H9 (cell line): ENCODE results near the gene CYFIP1. TPM values are rescaled to one million over a fixed set of nuclear protein-coding genes. Genes with fewer than 3 reads are reported as not detected.

Source experiments
- DNase-seq: peaks from one replicate; pipeline ENCODE4 v3.0.0-alpha.2; 2017
- H2AFZ ChIP-seq: one replicate; pipeline ENCODE4 v1.6.1; 2013; ENCODE audit warnings: mild to moderate bottlenecking, low read length, control low read depth, moderate library complexity
- H2AK5ac ChIP-seq: 2 replicates; pipeline ENCODE4 v1.6.1; 2013; ENCODE audit warnings: low read length, control low read depth, mixed read lengths; ENCODE audit not compliant: insufficient read length
- H2BK120ac ChIP-seq: one replicate; pipeline ENCODE4 v1.6.1; 2013; ENCODE audit warnings: low read depth, mild to moderate bottlenecking, low read length, control low read depth, inconsistent platforms; ENCODE audit not compliant: poor library complexity, severe bottlenecking
- H2BK12ac ChIP-seq: 2 replicates; pipeline ENCODE4 v1.6.1; 2013; ENCODE audit warnings: low read length, control low read depth, mixed read lengths, low read depth; ENCODE audit not compliant: insufficient read length
- H2BK15ac ChIP-seq: 2 replicates; pipeline ENCODE4 v1.6.1; 2013; ENCODE audit warnings: low read depth, low read length, control low read depth
- H2BK20ac ChIP-seq: one replicate; pipeline ENCODE4 v1.6.1; 2013; ENCODE audit warnings: low read depth, mild to moderate bottlenecking, low read length, control low read depth, inconsistent platforms; ENCODE audit not compliant: poor library complexity, severe bottlenecking
- H2BK5ac ChIP-seq: 2 replicates; pipeline ENCODE4 v1.6.1; 2013; ENCODE audit warnings: low read length, control low read depth, mixed read lengths; ENCODE audit not compliant: insufficient read length
- H3K14ac ChIP-seq: 2 replicates; pipeline ENCODE4 v1.6.1; 2013; ENCODE audit warnings: low read length, control low read depth; ENCODE audit not compliant: insufficient read depth
- H3K18ac ChIP-seq: 2 replicates; pipeline ENCODE4 v1.6.1; 2013; ENCODE audit warnings: low read depth, mild to moderate bottlenecking, mixed read lengths, low read length, control low read depth; ENCODE audit not compliant: insufficient read length
- H3K23ac ChIP-seq: 2 replicates; pipeline ENCODE4 v1.6.1; 2013; ENCODE audit warnings: low read length, control low read depth, mixed read lengths, low read depth; ENCODE audit not compliant: insufficient read length
- H3K23me2 ChIP-seq: 2 replicates; pipeline ENCODE4 v1.6.1; 2013; ENCODE audit warnings: low read depth, mild to moderate bottlenecking, mixed read lengths, low read length, control low read depth; ENCODE audit not compliant: insufficient read length, poor library complexity, severe bottlenecking
- H3K27ac ChIP-seq: 2 replicates; pipeline ENCODE4 v1.5.1; 2013; ENCODE audit warnings: low read length, control low read depth, mixed read lengths, low read depth; ENCODE audit not compliant: insufficient read length
- H3K27me3 ChIP-seq: 2 replicates; pipeline ENCODE4 v1.6.1; 2013; ENCODE audit warnings: low read length, control low read depth, inconsistent platforms; ENCODE audit not compliant: insufficient read depth
- H3K4ac ChIP-seq: 2 replicates; pipeline ENCODE4 v1.6.1; 2013; ENCODE audit warnings: low read depth, mild to moderate bottlenecking, control low read depth, inconsistent platforms, low read length, moderate library complexity
- H3K4me1 ChIP-seq: 2 replicates; pipeline ENCODE4 v1.6.1; 2013; ENCODE audit warnings: low read length, control low read depth, inconsistent platforms; ENCODE audit not compliant: insufficient read depth
- H3K4me2 ChIP-seq: 2 replicates; pipeline ENCODE4 v1.6.1; 2013; ENCODE audit warnings: low read length, control low read depth, mixed read lengths; ENCODE audit not compliant: insufficient read length, insufficient read depth
- H3K56ac ChIP-seq: 2 replicates; pipeline ENCODE4 v1.6.1; 2013; ENCODE audit warnings: low read depth, mild to moderate bottlenecking, mixed read lengths, low read length, control low read depth; ENCODE audit not compliant: insufficient read length
- H3K79me1 ChIP-seq: 2 replicates; pipeline ENCODE4 v1.6.1; 2013; ENCODE audit warnings: low read depth, mild to moderate bottlenecking, moderate library complexity, low read length, control low read depth, inconsistent platforms; ENCODE audit not compliant: insufficient read depth, poor library complexity, severe bottlenecking
- H3K79me2 ChIP-seq: 2 replicates; pipeline ENCODE4 v1.6.1; 2013; ENCODE audit warnings: low read length, control low read depth, inconsistent platforms; ENCODE audit not compliant: insufficient read depth
- H3K9ac ChIP-seq: 2 replicates; pipeline ENCODE4 v1.6.1; 2013; ENCODE audit warnings: low read length, control low read depth, mixed read lengths; ENCODE audit not compliant: insufficient read length; ENCODE audit errors: extremely low read depth
- H3K9me3 ChIP-seq: one replicate; pipeline ENCODE4 v1.6.1; 2013; ENCODE audit warnings: low read depth, low read length, inconsistent platforms; ENCODE audit not compliant: control insufficient read depth
- H3T11ph ChIP-seq: one replicate; pipeline ENCODE4 v1.6.1; 2013; ENCODE audit warnings: mild to moderate bottlenecking, low read length, control low read depth, inconsistent platforms
- H4K20me1 ChIP-seq: one replicate; pipeline ENCODE4 v1.6.1; 2013; ENCODE audit not compliant: control insufficient read depth, insufficient read length, insufficient read depth
- H4K5ac ChIP-seq: 2 replicates; pipeline ENCODE4 v1.6.1; 2013; ENCODE audit warnings: low read depth, mild to moderate bottlenecking, mixed read lengths, low read length, control low read depth; ENCODE audit not compliant: insufficient read length
- H4K8ac ChIP-seq: replicated peaks from 2 replicates; pipeline ENCODE4 v1.6.1; 2013; ENCODE audit warnings: low read length, control low read depth, mixed read lengths, low read depth; ENCODE audit not compliant: insufficient read length
- H4K91ac ChIP-seq: 2 replicates; pipeline ENCODE4 v1.6.1; 2013; ENCODE audit warnings: low read depth, mild to moderate bottlenecking, moderate library complexity, mixed read lengths, low read length, control low read depth; ENCODE audit not compliant: insufficient read length
- H3K27ac Mint-ChIP-seq, 3 experiments: 2 replicates in 2 of 3; 3 replicates in 1 of 3; pipeline ENCODE4 v1.8.0; 2020 to 2021; ENCODE audit warnings: mixed read lengths in 3 of 3, mild to moderate bottlenecking in 1 of 3, moderate library complexity in 1 of 3
- H3K27me3 Mint-ChIP-seq: 2 replicates; pipeline ENCODE4 v1.8.0; 2021; ENCODE audit warnings: low read depth, mild to moderate bottlenecking, moderate library complexity, mixed read lengths
- H3K36me3 Mint-ChIP-seq, 3 experiments: 2 replicates in 2 of 3; 3 replicates in 1 of 3; pipeline ENCODE4 v1.8.0; 2020 to 2021; ENCODE audit warnings: low read depth in 3 of 3, mixed read lengths in 3 of 3; ENCODE audit not compliant: insufficient read depth in 1 of 3
- H3K4me1 Mint-ChIP-seq, 2 experiments: 2 replicates each; pipeline ENCODE4 v1.8.0; 2020; ENCODE audit warnings: mixed read lengths in 2 of 2
- H3K4me3 Mint-ChIP-seq, 2 experiments: 2 replicates in 1 of 2; 3 replicates in 1 of 2; pipeline ENCODE4 v1.8.0; 2020 to 2021; ENCODE audit warnings: mild to moderate bottlenecking in 2 of 2, mixed read lengths in 2 of 2, moderate library complexity in 1 of 2
- H3K9me3 Mint-ChIP-seq, 2 experiments: 2 replicates in 1 of 2; 3 replicates in 1 of 2; pipeline ENCODE4 v1.8.0; 2020; ENCODE audit warnings: mild to moderate bottlenecking in 2 of 2, mixed read lengths in 2 of 2, moderate library complexity in 1 of 2
- CTCF ChIP-seq: fragments of 200-600 bp; sonication (generic); conservative IDR thresholded peaks from 3 replicates; pipeline ENCODE4 v1.8.0; 2021; ENCODE audit warnings: antibody characterized with exemption, mild to moderate bottlenecking
- WGBS: extraction: QIAGEN DNeasy Blood & Tissue Kit; methylation state at CpG from one replicate; pipeline ENCODE4 v1.1.7; 2013; ENCODE audit warnings: missing lambda C conversion rate, low lambda C conversion rate, mixed read lengths; ENCODE audit not compliant: insufficient read length; ENCODE audit errors: extremely low coverage; 5-methylcytosine and 5-hydroxymethylcytosine counted together
- total RNA-seq: library from RNA; stranded (reverse); gene quantifications from 2 replicates; pipeline ENCODE4 v1.2.1, GENCODE V29; 2021

Gene CYFIP1
- total RNA-seq, 1 experiment from 2014 or later: 71.2 TPM

- no peak overlapping the region for H3K14ac ChIP-seq
- Mint-ChIP-seq H3K36me3 (peaks cover 45 to 61% (median 52%) of the 10 kb centered on the region in 3 experiments), H3K4me1 (peaks cover 15 to 17% of the 10 kb centered on the region in 2 experiments), H3K4me3 (no peak overlapping the region), H3K9me3 (peaks cover 0 to 6% of the 10 kb centered on the region in 2 experiments; a peak in 4 of 5 replicates), H3K27ac (0 out of 7 replicates have a peak overlapping the region, but pooled peaks of 1 of the 3 experiments have one; percentile 49), H3K27me3 (no peaks in the 10 kb centered on the region; the same call in 1 of the 2 replicates)
- H3K23ac ChIP-seq: no peak overlapping the region
- no peak overlapping the region for H3K27ac ChIP-seq
- no peaks in the 10 kb centered on the region for H3K27me3 ChIP-seq
- H3K9me3 ChIP-seq: no peaks in the 10 kb centered on the region
- no peak overlapping the region for H3T11ph ChIP-seq
- H3K56ac ChIP-seq: no peak overlapping the region
- no peak overlapping the region for H2AK5ac ChIP-seq
- H2BK12ac ChIP-seq: no peak overlapping the region
- TF ChIP-seq CTCF: peak; percentile 22; the same call in 2 of the 3 replicates
- no peak overlapping the region for H3K4ac ChIP-seq
- no peaks in the 10 kb centered on the region for H3K23me2 ChIP-seq
- no peaks in the 10 kb centered on the region for H4K20me1 ChIP-seq
- H2BK5ac ChIP-seq: no peak overlapping the region
- no peak overlapping the region for H3K4me2 ChIP-seq
- no peak for DNase-seq
- no peak overlapping the region for H4K5ac ChIP-seq
- H3K9ac ChIP-seq: no peak overlapping the region
- H3K79me2 ChIP-seq: no peaks in the 10 kb centered on the region
- no peak overlapping the region for H2BK15ac ChIP-seq
- H3K18ac ChIP-seq: no peak overlapping the region
- H2AFZ ChIP-seq: no peak overlapping the region
- H4K8ac ChIP-seq: no peak overlapping the region
- no peak overlapping the region for H4K91ac ChIP-seq
- H3K79me1 ChIP-seq: no peaks in the 10 kb centered on the region
- H2BK120ac ChIP-seq: no peak overlapping the region
- peaks cover 3% of the 10 kb centered on the region; the same call in 1 of the 2 replicates for H3K4me1 ChIP-seq
- WGBS: no CpG with 5 or more reads among the region's 8 CpGs
- no peak overlapping the region for H2BK20ac ChIP-seq
Measured at GRCh38 chr15:22877607-22878006, 102.6 kb downstream of the CYFIP1 start.
